ENCODE measurements around the gene PRKN. TPM values are rescaled to one million over a fixed set of nuclear protein-coding genes. Genes with fewer than 3 reads are reported as not detected.

Gene PRKN
- total and polyA plus RNA-seq, 2 donors (not counting 3 experiments of a cell fraction or from before 2014, with no cell fraction given), result 0.06 TPM; not detected in 1

DNA sequence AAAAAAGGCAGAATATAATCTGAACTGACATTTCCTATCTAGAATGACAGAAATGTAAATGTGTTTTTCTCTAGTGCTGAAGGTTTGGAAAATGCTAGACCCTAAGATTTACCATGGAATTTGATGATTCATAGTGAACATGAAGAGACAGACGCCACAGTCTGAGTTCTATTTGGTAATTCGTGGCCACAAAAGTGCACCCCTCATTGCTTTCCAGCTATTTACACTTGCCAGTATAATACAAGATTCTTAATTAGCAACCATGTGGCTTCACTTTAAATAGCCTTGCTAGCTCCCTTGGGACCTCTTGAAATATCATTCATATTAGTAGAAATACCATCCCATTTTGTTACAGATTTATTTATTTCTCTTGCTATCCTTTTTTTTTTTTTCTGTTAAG is 636.8 kb downstream of the PRKN start:
- H2AFZ ChIP-seq (ENCODE audit: low read depth, low read length), result no peak overlapping the region
- H3K27me3 ChIP-seq (ENCODE audit: control insufficient read depth in 2 of 2, insufficient read depth in 2 of 2, low read length in 2 of 2), result no peaks in the 10 kb centered on the region
- no peak overlapping the region for H3K4me3 ChIP-seq (replicated peaks in 1 of 3; ENCODE audit: insufficient read depth in 1 of 3, low read depth in 1 of 3, low read length in 3 of 3)
- DNase-seq (ENCODE audit: low read depth, low spot score), result no peak
- no TSS peak for BruUV-seq (replicated peaks)
- dilution Hi-C loops (cut with MboI; ENCODE audit: extremely low pct_ligation_motif_present, low sequenced_read_pairs) (no loop called here), intact Hi-C loops (cut with micrococcal nuclease) (no loop called here)
- no peaks in the 10 kb centered on the region for H3K9me3 ChIP-seq (replicated peaks; ENCODE audit: control insufficient read depth, insufficient read depth, low read length)
- no peaks in the 10 kb centered on the region for H3K9me1 ChIP-seq (replicated peaks; ENCODE audit: control insufficient read depth, extremely low read depth, insufficient read depth, low read length)
- H3K27ac ChIP-seq (ENCODE audit: insufficient read depth, low read depth, low read length), result no peak overlapping the region
- H3K4me2 ChIP-seq (ENCODE audit: insufficient read depth, low read length), result no peak overlapping the region
- CTCF ChIA-PET, result no interaction called here
- no peak for FAIRE-seq
- H3K4me1 ChIP-seq (ENCODE audit: control insufficient read depth, extremely low read depth, insufficient read depth, low read length), result no peaks in the 10 kb centered on the region
- POLR2A ChIA-PET, result interaction anchor here (0.7 kb wide), 1 partner anchor 19 kb away, joined by 3 read pairs; no protein-coding TSS in a partner anchor
- no peaks in the 10 kb centered on the region for H4K20me1 ChIP-seq (replicated peaks; ENCODE audit: control insufficient read depth, extremely low read depth, insufficient read depth, low read length)
- TF ChIP-seq, protein P1, sequence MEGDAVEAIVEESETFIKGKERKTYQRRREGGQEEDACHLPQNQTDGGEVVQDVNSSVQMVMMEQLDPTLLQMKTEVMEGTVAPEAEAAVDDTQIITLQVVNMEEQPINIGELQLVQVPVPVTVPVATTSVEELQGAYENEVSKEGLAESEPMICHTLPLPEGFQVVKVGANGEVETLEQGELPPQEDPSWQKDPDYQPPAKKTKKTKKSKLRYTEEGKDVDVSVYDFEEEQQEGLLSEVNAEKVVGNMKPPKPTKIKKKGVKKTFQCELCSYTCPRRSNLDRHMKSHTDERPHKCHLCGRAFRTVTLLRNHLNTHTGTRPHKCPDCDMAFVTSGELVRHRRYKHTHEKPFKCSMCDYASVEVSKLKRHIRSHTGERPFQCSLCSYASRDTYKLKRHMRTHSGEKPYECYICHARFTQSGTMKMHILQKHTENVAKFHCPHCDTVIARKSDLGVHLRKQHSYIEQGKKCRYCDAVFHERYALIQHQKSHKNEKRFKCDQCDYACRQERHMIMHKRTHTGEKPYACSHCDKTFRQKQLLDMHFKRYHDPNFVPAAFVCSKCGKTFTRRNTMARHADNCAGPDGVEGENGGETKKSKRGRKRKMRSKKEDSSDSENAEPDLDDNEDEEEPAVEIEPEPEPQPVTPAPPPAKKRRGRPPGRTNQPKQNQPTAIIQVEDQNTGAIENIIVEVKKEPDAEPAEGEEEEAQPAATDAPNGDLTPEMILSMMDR (IDR thresholded peaks at IDR 0.05; ENCODE audit: extremely low read depth in 1 of 2, insufficient read depth in 1 of 2, low read depth in 1 of 2, low read length in 2 of 2), result no peak
- TF ChIP-seq FOS (IDR thresholded peaks at IDR 0.05; ENCODE audit: borderline replicate concordance, insufficient read depth, low read length) (no peak), MYC (IDR thresholded peaks at IDR 0.05; ENCODE audit: low read depth, low read length) (no peak), POLR2AphosphoS5 (IDR thresholded peaks at IDR 0.05; ENCODE audit: insufficient read depth, low read depth, low read length) (no peak), EZH2 (IDR thresholded peaks at IDR 0.05; ENCODE audit: borderline replicate concordance, low read depth, low read length, severe bottlenecking) (no peak), POLR2A (IDR thresholded peaks at IDR 0.05; ENCODE audit: low read depth, low read length) (no peak), GATA2 (IDR thresholded peaks at IDR 0.05; ENCODE audit: insufficient read depth, insufficient read length, low read depth, low read length) (no peak), JUN (IDR thresholded peaks at IDR 0.05; ENCODE audit: borderline replicate concordance, insufficient read depth, insufficient read length, low read depth) (no peak)
- TF ChIP-seq, protein P2, sequence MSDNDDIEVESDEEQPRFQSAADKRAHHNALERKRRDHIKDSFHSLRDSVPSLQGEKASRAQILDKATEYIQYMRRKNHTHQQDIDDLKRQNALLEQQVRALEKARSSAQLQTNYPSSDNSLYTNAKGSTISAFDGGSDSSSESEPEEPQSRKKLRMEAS (IDR thresholded peaks at IDR 0.05; ENCODE audit: insufficient read depth, insufficient read length), result no peak
- H3K9ac ChIP-seq (replicated peaks; ENCODE audit: extremely low read depth, insufficient read depth, low read length), result no peak overlapping the region
- no peaks in the 10 kb centered on the region for H3K79me2 ChIP-seq (ENCODE audit: control insufficient read depth, insufficient read depth, low read length)
- no peaks in the 10 kb centered on the region for H3K36me3 ChIP-seq (ENCODE audit: control insufficient read depth in 2 of 2, extremely low read depth in 1 of 2, insufficient read depth in 2 of 2, low read length in 2 of 2)

Measured in endothelial cell of umbilical vein (primary cell).